Stimulated activated CD8-positive, alpha-beta memory T cell treated with anti-CD3 and anti-CD28 coated beads, Interleukin-15, amount 100 ng/mL, for 48 hours (primary cell): ENCODE results near the gene STX19.
"Not testable (repeated sequence)": the region's sequence is repeated elsewhere in the genome, so short reads cannot be mapped to it uniquely, and the experiment has no call there.

Experiments
- DNase-seq, 2 donors: peaks; one replicate each; pipeline ENCODE4 v3.0.0-alpha.2; 2020; ENCODE audit warnings: low read depth in 2 of 2

Gene STX19

GRCh38 chr3:94028093-94028837 is at the start of gene STX19:
TSS of gene STX19 (minus strand) at chr3:94028597. CDS start at chr3:94015269, 13,328 bp downstream.
- no peak for DNase-seq

GRCh38 chr3:94076055-94076454 is 47.7 kb upstream of the STX19 start:
- no peak for DNase-seq

GRCh38 chr3:94071713-94072284 is 43.4 kb upstream of the STX19 start:
- DNase-seq, result no peak

- DNase-seq, result no peak
These were observed 42.0 kb upstream of the STX19 start for GRCh38 chr3:94070341-94070911.

DNA sequence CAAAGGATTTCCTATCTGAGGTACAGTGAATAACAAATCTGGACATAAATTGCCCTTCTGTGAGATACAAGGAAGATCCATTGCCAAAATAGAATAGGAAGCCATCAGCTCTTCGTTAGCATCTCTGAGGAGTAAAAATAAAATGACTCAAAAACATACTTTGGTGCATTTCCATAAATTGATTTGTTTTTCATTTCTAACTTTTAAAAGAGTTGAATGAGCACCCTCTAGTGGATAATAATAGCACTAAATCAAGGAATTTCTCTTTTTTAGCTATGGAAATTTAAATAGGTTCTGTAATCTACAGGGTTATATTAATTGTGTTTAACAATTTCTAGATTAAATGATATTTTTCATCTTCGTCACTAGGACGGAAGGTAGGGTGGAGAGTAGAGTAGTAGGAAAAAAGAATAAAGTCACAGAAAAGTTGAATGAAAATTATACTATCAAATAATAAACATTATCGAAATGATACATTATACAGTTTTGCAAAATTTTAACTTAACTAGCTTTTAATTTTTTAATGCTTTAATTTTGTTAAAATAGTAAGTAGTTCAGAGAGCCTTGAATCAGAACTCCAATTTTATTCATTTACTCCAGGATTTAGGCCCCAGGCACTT is 40.9 kb upstream of the STX19 start:
- DNase-seq, result no peak

DNA sequence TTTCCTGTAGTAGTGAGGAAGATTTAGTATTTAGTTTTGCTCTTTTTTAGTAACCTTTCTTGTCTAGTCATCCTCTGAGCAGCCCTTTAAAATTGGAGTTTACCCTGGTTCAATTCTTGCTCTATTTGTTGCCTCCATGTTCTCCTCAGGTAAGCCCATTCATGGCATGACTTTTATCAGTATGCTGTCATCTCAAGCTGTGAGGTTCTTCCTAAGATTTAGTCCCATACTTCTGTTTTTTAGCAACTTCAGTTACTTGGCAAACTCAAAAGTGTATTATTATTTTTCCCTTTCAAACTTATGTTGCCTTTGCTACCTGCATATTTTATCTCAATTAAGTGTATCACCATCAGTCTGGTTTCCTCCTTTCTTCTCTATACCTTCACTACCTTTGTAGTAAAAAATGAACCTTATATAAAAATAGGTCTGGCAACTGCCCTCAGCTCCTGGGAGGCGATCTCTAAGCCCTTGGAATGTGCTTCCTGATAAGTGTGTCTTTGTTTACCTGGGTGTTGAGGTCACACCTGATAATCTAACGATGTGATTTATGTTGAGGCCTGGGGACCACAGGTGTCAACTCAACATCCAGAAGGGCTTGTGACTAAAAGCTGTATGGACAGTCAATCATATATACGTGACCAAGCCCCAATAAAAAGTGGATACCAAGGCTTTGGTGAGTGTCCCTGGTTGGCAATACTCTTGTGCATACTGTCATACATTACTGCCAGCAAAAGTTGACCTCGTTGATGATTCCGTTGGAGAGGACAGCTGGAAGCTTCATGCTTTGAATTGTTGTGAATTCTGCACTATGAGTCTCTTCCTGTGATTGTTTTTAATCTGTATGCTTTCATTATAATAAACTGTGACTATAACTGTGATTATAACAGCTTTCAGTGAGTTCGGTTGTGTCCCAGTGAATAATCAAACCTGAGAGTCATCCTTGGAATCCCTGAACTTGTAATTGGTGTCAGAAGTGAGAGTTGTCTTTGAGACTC is 38.4 kb upstream of the STX19 start:
- DNase-seq, result no peak

DNA sequence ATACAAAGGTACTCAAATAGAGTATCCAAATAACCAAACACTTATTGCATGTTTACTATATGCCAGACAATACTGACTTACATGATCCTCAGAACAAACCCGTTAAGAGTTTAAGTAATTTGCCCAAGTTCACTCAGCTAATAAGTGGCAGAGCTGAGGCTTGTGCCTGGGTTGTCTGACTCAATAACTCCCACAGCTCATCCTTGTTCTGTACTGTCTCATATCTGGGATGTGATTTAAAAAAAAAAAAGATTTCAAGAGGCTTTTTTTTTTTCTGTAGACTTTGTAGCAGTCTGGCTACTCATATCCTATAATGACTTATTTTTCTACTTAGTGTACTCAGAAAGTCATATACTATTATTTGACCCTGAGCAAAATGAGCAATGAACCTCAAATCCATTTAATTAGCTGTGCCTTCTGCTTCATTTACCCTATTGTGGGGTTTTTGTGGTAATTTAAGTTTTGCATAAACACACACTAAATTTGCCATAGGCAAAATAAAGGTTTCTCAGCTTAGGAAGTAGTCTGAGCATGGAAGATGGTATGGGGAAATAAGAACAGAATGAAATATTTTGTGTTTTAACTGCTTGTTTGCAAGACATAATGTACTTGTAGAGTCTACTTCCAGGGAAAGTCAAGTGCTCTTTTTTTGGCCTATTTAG is 37.6 kb upstream of the STX19 start:
- DNase-seq, result no peak

GRCh38 chr3:94065122-94065521 is 36.7 kb upstream of the STX19 start:
- no peak for DNase-seq

GRCh38 chr3:94064243-94064860 is 36.0 kb upstream of the STX19 start:
- no peak for DNase-seq

DNA sequence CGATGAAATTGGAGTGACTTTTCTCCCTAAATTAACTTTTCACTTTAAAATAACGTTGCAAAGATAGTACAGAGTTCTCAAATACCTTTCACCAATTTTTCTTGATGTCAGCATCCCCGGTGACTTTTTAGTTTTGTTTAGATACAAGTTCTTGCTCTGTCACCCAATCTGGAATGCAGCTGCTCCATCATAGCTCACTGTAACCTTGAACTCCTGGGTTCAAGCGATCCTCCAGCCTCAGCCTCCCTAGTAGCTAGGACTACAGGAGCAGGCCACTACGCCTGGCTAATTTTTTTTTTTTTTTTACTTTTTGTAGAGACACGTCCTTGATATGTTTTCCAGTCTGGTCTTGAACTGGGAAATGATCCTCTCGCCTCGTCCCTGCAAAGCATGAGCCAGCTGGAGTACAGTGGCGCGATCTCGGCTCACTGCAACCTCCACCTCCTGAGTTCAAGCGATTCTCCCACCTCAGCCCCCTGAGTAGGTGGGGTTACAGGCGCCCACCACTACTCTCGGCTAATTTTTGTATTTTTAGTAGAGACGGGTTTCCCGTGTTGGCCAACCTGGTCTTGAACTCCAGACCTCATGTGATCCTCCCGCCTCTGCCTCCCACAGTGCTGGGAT is 35.2 kb upstream of the STX19 start:
- DNase-seq, result no peak

DNA sequence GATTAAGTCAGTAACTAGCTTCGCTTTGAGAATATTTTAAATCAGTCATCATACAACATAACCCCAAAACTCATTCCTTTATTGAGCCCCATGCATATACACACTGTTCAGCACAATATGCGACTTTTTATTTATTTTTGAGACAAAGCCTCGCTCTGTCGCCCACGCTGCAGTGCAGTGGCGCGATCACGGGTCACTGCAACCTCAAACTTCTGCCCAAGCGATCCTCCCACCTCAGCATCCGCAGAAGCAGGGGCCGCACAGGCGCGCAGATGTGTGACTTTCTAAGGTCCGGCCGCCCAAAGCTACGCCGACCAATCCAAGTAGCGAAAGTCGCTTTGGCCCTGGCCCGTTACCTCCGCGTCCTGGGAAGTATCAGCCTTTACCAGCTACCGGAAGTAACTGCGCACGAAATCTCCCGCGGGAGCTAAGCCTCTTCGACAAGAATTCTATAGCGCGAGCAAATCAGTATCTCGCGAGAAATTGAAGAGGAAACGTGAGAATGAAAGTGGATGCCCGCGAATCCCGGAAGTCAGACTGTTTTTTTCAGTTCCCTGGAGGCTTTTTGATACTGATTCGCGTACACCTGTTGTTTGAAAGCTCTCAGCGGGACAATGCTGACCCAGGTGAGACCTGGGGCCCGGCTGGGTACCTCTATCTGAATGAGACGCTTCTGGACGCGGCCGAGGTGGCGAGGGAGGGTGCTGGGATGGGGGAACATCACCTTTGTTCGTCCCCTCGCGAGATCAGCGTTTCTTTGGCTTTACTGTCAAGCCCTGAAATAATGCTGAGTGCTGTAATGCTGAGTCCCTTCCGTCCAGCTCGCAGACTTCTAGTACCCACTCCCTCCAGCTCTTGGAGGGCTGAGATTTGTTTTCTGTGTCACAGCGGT is 34.4 kb upstream of the STX19 start, which contains the start of the genes DHFR2 and NSUN3:
TSS of gene DHFR2 (minus strand) at position 404 of the 892 bp plus-strand sequence. CDS start 1,405 bp downstream, outside the sequence.
TSS of gene NSUN3 (plus strand) at position 549 of the 892 bp plus-strand sequence. CDS start at position 615, 66 bp downstream.
- DNase-seq, result peak; percentile 66 to 76

- DNase-seq, result no peak
These were observed 32.9 kb upstream of the STX19 start for GRCh38 chr3:94061297-94061696.

DNA sequence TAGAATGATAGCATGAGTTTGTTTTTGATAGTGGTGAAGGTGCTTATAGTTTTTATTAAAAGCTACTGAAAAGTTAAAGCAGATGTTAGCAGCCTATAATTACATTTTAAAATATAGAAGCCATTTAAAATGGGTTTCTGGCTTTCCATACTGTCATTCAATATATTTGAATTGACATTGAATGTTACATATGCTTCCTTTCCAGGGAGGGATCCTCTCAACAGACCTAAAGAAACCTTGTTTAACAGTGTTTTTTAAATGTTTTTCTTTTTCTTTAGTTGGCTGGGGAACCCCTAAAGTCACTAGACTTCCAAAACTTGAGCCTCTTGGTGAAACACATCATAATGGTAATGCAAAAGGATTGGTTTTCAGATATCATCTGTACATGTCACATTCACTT is 22.1 kb upstream of the STX19 start:
- DNase-seq, result no peak

GRCh38 chr3:94049267-94049666 is 20.9 kb upstream of the STX19 start:
- DNase-seq, result no peak

GRCh38 chr3:94046533-94046932 is 18.1 kb upstream of the STX19 start:
- no peak for DNase-seq

DNA sequence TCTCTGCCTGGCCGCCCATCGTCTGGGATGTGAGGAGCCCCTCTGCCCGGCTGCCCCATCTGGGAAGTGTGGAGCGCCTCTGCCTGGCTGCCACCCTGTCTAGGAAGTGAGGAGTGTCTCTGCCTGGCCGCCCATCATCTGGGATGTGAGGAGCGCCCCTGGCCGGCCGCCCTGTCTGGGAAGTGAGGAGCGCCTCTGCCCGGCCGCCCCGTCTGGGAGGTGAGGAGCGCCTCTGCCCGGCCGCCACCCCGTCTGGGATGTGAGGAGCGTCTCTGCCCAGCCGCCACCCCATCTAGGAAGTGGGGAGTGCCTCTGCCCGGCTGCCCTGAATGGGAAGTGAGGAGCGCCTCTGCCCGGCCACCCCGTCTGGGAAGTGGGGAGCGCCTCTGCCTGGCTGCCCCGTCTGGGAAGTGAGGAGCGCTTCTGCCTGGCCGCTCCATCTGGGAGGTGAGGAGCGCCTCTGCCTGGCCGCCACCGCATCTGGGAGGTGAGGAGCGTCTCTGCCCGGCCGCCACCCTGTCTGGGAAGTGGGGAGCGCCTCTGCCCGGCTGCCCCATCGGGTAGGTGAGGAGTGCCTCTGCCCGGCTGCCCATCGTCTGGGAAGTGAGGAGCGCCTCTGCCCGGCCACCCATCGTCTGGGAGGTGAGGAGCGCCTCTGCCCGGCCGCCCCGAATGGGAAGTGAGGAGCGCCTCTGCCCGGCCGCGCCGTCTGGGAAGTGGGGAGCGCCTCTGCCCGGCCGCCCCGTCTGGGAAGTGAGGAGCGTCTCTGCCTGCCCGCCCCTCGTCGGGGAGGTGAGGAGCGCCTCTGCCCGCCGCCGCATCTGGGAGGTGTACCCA is 15.9 kb upstream of the STX19 start:
- DNase-seq, result not testable (repeated sequence)

GRCh38 chr3:94043285-94043684 is 14.9 kb upstream of the STX19 start:
- no peak for DNase-seq
